DOHH2 (cell line): ENCODE results near the gene INPPL1.
"Not testable (repeated sequence)": the region's sequence is repeated elsewhere in the genome, so short reads cannot be mapped to it uniquely, and the experiment has no call there.

ENCODE experiments used
- H3F3A ChIP-seq: fragments of 200-600 bp; sonication (generic), shearing (Covaris generic); 2 replicates; pipeline ENCODE4 v1.6.0; 2016; ENCODE audit warnings: antibody characterized with exemption, mild to moderate bottlenecking; ENCODE audit not compliant: control insufficient read depth, insufficient read depth
- H3K27ac ChIP-seq: fragments of 200-600 bp; sonication (generic); 2 replicates; pipeline ENCODE4 v1.5.1; 2014; ENCODE audit warnings: low read depth, mild to moderate bottlenecking, low read length, moderate library complexity
- H3K27me3 ChIP-seq: fragments of 200-600 bp; sonication (generic); 2 replicates; pipeline ENCODE4 v1.6.1; 2014; ENCODE audit warnings: mild to moderate bottlenecking, low read length, mixed read lengths; ENCODE audit not compliant: control insufficient read depth
- H3K36me3 ChIP-seq: fragments of 200-600 bp; sonication (generic); 2 replicates; pipeline ENCODE4 v1.6.1; 2014; ENCODE audit warnings: mild to moderate bottlenecking, low read length, moderate library complexity, mixed read lengths; ENCODE audit not compliant: control insufficient read depth
- H3K4me1 ChIP-seq: fragments of 200-600 bp; sonication (generic); 2 replicates; pipeline ENCODE4 v1.6.1; 2014; ENCODE audit warnings: mild to moderate bottlenecking, low read length, mixed read lengths; ENCODE audit not compliant: control insufficient read depth
- H3K4me2 ChIP-seq: fragments of 200-600 bp; sonication (generic); 2 replicates; pipeline ENCODE4 v1.6.0; 2014; ENCODE audit warnings: mild to moderate bottlenecking, low read length, moderate library complexity
- H3K4me3 ChIP-seq: fragments of 200-600 bp; sonication (generic); 2 replicates; pipeline ENCODE4 v1.5.1; 2014; ENCODE audit warnings: mild to moderate bottlenecking, low read length, mixed read lengths
- H3K79me2 ChIP-seq: fragments of 200-600 bp; sonication (generic); 2 replicates; pipeline ENCODE4 v1.6.1; 2014; ENCODE audit warnings: mild to moderate bottlenecking, low read length, mixed read lengths; ENCODE audit not compliant: control insufficient read depth
- H3K9me2 ChIP-seq: fragments of 200-600 bp; sonication (generic); replicated peaks from 2 replicates; pipeline ENCODE4 v1.6.1; 2014; ENCODE audit warnings: mild to moderate bottlenecking, low read length, mixed read lengths; ENCODE audit not compliant: control insufficient read depth
- H3K9me3 ChIP-seq: fragments of 200-600 bp; sonication (generic); 2 replicates; pipeline ENCODE4 v1.6.1; 2014; ENCODE audit warnings: antibody characterized with exemption, low read length, mixed read lengths; ENCODE audit not compliant: control insufficient read depth, insufficient read depth
- H4K20me1 ChIP-seq: fragments of 200-600 bp; sonication (generic); 2 replicates; pipeline ENCODE4 v1.6.0; 2014; ENCODE audit warnings: low read depth, mild to moderate bottlenecking, antibody characterized with exemption, low read length, moderate library complexity; ENCODE audit not compliant: control insufficient read depth, insufficient read depth
- EZH2phosphoT487 ChIP-seq: fragments of 200-600 bp; sonication (generic); IDR thresholded peaks from 2 replicates; pipeline ENCODE4 v1.6.1; 2017; ENCODE audit warnings: borderline replicate concordance, mild to moderate bottlenecking, antibody characterized with exemption, low read length, moderate library complexity, mixed read lengths
- TF ChIP-seq, protein P1 (sequence below): fragments of 200-600 bp; sonication (generic); IDR thresholded peaks from one replicate; pipeline ENCODE4 v1.5.1; 2014; ENCODE audit warnings: antibody characterized with exemption, mild to moderate bottlenecking, low read depth, low read length; ENCODE audit not compliant: poor library complexity, severe bottlenecking

Gene INPPL1

DNA sequence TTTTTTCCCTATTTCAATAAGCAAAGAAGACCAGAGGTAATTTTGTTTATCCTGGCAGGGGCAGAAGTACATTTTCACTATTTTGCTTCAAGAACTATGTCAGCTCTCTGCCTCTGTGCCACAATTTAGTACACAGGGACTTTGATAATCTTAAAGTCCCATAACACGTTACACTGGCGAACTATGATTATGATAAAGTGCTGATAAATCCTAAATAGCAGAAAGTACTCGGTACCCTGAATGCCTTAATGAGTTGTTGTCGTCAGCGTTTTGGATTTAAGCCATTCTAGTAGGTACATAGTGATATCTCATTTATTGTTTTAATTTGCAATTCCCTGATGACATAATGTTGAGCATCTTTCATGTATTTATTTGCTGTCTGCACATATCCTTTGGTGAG, 36.0 kb downstream of the INPPL1 start:
- TF ChIP-seq, protein P1, sequence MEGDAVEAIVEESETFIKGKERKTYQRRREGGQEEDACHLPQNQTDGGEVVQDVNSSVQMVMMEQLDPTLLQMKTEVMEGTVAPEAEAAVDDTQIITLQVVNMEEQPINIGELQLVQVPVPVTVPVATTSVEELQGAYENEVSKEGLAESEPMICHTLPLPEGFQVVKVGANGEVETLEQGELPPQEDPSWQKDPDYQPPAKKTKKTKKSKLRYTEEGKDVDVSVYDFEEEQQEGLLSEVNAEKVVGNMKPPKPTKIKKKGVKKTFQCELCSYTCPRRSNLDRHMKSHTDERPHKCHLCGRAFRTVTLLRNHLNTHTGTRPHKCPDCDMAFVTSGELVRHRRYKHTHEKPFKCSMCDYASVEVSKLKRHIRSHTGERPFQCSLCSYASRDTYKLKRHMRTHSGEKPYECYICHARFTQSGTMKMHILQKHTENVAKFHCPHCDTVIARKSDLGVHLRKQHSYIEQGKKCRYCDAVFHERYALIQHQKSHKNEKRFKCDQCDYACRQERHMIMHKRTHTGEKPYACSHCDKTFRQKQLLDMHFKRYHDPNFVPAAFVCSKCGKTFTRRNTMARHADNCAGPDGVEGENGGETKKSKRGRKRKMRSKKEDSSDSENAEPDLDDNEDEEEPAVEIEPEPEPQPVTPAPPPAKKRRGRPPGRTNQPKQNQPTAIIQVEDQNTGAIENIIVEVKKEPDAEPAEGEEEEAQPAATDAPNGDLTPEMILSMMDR: no peak
- TF ChIP-seq EZH2phosphoT487: no peak
- Histone ChIP-seq H3K36me3 (no peaks in the 10 kb centered on the region), H3K4me1 (no peaks in the 10 kb centered on the region), H3K4me3 (no peak overlapping the region), H3K27me3 (peaks cover 19% of the 10 kb centered on the region), H3K4me2 (no peak overlapping the region), H3K79me2 (no peaks in the 10 kb centered on the region), H3K9me2 (no peaks in the 10 kb centered on the region), H3F3A (no peaks in the 10 kb centered on the region), H3K9me3 (no peaks in the 10 kb centered on the region), H4K20me1 (no peaks in the 10 kb centered on the region), H3K27ac (no peak overlapping the region)

DNA sequence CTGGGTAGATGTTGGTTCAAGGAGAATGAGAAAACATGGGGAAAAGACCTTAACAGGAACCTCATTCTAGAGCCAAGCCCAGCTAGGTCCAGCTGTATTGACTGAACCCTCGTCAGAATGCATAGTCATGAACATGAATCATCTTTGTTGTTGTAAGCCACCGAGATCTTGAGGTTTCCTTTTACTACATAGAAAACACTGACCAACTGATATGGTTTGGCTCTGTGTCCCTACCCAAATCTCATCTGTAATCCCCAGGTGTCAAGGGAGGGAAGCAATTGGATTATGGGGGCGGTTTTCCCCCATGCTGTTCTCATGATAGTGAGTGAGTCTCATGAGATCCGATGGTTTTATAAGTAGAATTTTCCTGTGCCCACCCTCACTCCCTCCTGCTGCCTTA, 38.8 kb downstream of the INPPL1 start:
- Histone ChIP-seq H3K4me3 (no peak overlapping the region), H3K27me3 (peaks cover 7% of the 10 kb centered on the region), H3K79me2 (no peaks in the 10 kb centered on the region), H3F3A (no peaks in the 10 kb centered on the region), H4K20me1 (no peaks in the 10 kb centered on the region), H3K4me2 (no peak overlapping the region), H3K36me3 (no peaks in the 10 kb centered on the region), H3K9me3 (no peaks in the 10 kb centered on the region), H3K27ac (no peak overlapping the region), H3K9me2 (no peaks in the 10 kb centered on the region), H3K4me1 (peaks cover 5% of the 10 kb centered on the region; the same call in 1 of the 2 replicates)
- TF ChIP-seq EZH2phosphoT487: no peak
- TF ChIP-seq, protein P1: no peak

DNA sequence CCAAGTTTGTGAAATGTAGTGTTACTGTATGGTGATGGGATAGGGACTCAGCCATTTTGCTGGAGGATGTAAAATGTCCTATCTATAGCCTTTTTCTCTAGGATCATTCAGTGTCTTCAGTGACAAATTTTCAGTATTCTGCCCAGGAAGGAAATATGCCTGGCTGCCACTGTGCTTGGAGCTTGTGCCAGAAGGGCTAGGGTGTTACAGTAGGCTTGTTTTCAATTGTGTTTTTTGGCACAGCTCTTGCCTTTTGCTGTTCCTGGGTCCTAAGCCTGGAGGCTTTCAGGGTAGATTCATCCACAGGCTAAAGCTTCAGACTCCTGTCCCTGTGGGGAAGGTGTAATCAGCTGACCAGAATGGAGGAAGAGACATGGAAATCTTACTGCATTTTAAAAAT, 41.4 kb downstream of the INPPL1 start:
- Histone ChIP-seq H3K27ac (no peak overlapping the region), H3F3A (no peaks in the 10 kb centered on the region), H3K27me3 (peaks cover 11% of the 10 kb centered on the region; the same call in 1 of the 2 replicates), H3K36me3 (no peaks in the 10 kb centered on the region), H3K4me3 (no peak overlapping the region), H4K20me1 (no peaks in the 10 kb centered on the region), H3K4me1 (peaks cover 5% of the 10 kb centered on the region; the same call in 1 of the 2 replicates), H3K4me2 (no peak overlapping the region), H3K9me3 (no peaks in the 10 kb centered on the region), H3K9me2 (no peaks in the 10 kb centered on the region), H3K79me2 (no peaks in the 10 kb centered on the region)
- no peak for TF ChIP-seq EZH2phosphoT487
- TF ChIP-seq, protein P1: no peak

GRCh38 chr11:72266960-72267359, 42.4 kb downstream of the INPPL1 start:
- not testable (repeated sequence) for H3K4me1 ChIP-seq, H3K79me2 ChIP-seq, H3K4me2 ChIP-seq, H3K36me3 ChIP-seq, H3K9me3 ChIP-seq, H4K20me1 ChIP-seq, H3F3A ChIP-seq, H3K9me2 ChIP-seq, H3K27ac ChIP-seq, H3K4me3 ChIP-seq
- H3K27me3 ChIP-seq: peaks cover 17% of the 10 kb centered on the region; the same call in 1 of the 2 replicates
